Stromal cell of bone marrow (primary cell): ENCODE data around the gene CD300LG.
"Not testable (repeated sequence)": the region's sequence is repeated elsewhere in the genome, so short reads cannot be mapped to it uniquely, and the experiment has no call there.

Experiments
- DNase-seq: peaks from one replicate; pipeline ENCODE4 v3.0.0-alpha.2; 2012; ENCODE audit warnings: low read depth

The CD300LG gene

DNA sequence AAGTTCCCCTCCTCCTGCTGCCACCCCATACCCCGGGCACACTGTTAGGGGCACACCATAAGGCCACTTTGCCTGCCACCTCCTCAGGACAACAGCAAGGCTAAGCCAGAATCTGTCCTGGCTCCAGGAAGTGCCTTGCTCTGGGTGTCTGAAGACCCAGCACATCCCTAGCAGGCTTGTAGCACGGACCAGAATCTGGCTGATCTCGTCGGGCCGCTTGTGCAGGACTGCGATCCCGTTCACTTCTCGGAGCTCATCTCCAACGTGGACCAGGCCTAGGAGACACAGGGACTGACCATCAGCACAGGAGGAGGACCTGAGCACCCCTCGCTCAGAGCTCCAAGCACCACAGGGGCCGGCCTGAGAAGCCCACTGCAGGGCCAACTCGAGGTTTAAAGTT, 21.4 kb upstream of the CD300LG start:
- DNase-seq = no peak

DNA sequence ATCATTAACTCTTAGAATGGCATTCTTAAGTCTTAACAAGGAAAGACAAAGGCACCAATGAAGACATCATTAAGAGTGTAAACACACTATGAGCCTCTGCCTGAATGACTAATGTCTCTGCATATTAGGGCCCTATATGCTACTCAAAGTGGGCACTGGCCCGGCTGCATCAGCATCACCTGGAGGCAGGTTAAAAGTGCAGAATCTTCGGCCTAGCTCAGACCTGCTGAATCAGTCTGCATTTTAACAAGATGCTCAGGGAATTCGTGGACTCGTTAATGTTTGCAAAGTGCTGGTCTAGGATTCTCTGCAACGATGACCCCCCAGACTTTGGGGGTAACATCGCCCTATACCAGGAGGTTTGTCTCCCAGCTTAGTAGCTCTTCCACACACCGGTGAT, 20.8 kb upstream of the CD300LG start:
- no peak for DNase-seq

DNA sequence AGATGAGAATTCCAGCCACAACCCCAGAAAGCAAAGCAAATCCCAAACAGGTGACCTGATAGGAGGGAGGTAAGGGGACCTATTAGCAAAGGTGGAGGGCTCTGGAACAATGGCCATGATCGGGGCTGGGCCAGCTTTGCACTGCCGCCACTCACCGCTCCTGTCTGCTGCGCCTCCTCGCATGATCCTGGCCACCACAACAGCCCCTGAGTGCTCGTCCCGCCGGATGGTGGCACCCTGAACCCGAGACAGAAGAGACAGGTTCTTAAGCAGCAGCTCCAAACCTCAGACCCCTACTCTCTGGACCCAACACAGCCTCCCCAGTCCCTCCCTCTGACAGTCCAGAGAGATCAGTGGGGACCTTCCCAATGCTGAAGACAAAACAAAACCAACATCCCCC, 19.4 kb upstream of the CD300LG start:
- DNase-seq = no peak

DNA sequence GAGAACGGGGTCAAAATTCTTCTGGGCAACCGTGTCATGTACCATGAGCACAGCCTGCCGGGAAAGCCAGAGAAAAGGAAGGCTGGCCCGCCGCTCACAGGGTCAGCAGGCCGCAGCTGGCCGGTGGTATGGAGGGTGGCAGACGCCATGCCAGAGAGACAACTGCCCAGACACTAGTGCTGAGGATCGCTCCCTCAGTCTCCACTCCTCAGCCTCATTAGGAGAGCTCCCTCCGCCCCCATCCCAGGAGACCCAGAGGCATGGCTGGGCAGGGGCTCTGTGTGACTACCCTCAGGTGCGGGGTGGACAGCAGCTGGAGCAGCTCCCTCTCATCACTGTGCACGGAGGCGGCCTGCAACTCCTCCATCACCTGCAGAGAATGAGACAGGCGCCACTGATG, 17.2 kb upstream of the CD300LG start:
- DNase-seq = no peak

DNA sequence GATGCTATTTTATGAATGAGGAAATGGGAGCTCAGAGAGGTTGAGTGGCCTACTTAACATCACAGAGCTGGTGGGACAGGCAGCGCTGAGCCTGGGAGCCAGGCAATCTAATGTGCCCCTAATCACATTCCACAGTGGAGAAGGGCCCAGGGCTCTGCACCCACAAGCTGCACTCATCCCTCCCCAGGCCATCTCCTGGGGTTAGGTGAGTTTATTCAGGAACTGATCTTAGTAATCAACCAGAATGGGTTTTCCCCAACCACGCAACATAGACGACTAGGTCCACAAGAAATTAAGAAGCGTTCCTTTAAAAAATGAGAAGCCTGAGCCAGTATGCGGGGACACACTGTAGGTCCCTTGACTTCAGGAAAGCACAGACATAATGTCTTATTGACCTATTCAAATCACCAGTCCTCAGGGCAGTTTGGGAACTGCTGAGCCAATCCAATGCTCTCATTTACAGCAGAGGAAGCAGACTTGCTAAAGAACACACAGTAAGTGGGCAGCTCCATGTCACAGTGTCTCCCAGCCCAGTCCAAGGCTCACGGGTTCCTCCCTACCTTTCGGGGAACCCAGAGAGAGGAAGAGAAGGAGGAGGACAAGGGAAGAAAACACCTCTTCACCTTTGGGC, 16.4 kb upstream of the CD300LG start:
- no peak for DNase-seq

DNA sequence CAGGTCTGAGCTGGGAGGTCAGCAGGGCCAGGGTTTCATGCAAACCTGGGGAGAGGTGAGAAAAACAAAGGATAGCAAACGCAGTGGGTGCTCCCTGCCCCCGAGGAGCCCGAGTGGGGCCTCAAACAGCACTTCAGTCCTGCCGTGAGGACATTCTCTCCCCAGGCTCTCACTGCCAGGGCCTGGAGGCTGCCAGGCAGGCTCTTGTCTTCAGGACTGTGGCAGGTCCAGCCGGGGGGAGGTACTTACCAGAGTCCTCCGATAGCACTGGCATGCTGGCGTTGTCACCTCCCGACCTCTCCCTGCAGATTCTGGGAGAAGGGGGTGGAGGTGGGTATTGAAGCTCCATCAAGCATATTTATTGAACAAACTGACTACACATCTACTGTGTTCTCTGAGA, 15.3 kb upstream of the CD300LG start:
- no peak for DNase-seq

DNA sequence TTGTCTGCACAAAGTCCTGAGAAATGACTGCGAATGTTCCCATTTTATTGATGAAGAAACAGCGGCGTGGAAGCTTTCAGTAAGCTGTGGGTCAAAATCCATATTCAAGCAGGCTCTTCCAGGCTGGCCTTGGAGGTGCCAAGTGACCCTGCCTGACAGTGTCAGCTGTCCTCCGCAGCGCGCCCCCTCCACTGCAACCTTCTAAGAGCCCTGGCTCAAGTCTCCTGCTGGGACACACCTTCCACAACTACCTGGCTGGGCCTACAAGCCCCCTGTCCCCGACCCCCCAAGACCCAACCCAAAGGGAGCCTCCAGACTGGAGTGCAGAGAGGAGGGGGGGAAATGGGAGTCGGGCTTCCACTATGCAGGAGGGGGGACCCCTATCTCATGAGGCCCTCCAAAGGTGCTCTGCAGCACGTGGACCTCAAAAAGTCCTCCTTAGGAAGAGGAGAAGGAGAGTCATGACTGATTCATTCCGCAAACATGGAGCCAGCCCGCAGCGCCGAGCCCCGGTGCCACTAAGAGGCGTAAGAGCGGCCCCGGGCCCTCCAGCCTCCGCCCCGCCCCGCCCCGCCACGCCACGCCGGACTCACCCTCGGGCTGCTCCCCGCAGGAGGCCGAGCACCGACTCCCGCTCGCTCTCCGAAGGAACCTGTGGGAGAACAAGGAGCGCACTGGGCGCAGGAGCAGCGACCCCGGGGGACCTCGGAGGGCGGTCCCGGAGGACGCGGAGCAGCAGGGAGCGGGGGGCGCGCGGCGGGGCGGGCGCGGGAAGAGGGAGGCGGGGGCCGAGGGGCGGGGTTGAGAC, 14.6 kb upstream of the CD300LG start:
- peak; percentile 49 for DNase-seq

DNA sequence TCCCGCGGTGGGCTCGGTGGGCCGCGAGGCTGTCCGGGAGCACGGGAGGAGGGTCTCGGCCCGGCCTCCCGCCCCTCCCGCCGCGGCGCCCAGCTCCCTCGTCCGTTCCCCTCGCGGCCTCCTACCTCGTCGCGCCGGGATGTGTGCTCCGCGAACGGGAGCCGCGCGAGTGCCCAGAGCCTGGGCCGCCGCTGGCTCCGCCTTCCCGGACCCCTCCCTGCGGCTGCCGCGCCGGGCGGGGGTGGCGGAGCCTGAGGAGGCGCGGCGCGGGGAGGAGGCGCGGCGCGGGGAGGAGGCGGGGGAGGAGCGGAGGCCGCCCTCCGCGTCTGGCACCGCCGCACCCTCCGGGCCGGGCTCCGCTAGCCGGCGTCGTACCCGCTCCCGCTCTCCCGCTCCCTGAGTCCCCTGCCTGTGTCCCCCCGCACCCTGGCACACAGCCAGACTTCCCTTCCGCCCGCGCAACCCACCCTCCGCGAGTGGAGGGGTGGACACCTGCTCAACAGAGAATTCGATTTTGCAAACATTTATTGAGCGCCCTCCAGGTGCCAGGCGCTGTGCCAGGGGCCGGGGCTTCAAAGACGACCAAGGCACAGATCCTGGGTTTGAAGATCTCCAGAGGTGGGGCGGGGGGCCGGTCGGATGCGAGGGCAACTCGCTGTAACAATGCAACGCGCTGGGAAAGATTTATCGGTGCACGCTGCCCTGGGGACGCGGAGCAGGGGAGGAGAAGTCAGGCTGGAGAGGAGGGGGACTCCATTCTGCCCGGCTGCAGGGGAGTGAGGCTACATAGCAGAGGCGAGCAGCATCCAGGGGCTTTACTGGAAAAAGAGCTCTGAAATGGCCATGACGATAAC, 13.8 kb upstream of the CD300LG start, which contains the start of gene MPP3:
TSS of gene MPP3 (minus strand) at position 171 of the 854 bp plus-strand sequence. CDS start 1,240 bp downstream, outside the sequence.
- DNase-seq = peak; percentile 48

DNA sequence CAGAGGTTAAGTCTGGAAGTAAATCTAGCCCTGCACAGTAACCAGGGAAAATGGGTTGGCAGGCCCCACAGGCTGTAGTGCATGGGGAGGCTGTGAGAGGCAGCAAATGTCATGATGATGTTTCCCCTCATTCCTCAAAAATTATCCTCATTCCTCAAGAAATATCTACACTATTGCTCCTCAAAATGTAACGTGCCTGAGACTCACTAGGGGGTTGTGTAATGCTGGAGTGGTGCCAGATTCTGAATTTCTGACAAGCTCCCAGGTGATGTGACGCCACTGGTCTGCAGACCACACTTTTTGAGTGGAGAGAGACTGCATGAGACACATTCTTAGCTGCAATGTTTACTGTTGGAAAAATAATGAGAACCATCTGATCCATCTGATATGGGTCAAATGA, 12.9 kb upstream of the CD300LG start:
- DNase-seq = no peak

DNA sequence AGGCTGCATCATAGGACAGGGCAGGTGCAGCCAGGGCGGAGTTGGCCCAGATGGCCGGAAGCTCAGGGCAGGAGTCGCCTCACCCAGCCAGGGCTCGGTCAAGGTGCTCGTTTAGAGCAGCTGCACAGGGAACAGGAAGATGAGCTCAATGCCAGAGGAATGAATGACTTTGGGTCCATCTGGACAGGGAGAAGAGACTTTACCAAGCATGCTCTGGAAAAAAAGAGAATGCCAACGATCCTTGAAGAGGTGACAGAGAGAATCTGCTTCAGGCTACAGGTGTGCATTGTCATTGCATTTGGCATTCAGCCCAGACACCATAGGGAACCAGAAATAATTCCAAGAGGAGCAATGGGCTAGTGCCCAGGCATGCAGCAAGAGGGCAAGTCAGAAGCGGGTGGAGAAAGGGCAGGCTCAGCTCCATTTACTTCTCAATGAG, 7.3 kb upstream of the CD300LG start:
- DNase-seq = no peak

DNA sequence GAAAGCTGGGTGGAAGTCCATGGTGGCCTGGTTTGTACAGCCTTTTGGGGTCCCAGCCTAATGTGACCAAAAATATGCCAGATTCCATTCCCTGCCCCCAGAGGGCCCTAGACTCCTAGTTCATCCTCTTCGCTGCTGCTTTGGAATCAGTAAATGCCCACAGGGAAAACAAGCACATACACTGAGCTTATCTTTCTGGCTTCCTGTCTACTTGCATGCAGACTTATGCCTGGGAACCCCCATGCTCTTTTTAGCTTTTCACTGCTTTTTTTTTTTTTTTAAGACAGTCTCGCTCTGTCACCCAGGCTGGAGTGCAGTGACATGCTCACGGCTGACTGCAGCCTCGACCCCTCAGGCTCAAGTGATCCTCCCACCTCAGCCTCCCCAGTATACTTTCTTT, 6.2 kb upstream of the CD300LG start:
- no peak for DNase-seq

DNA sequence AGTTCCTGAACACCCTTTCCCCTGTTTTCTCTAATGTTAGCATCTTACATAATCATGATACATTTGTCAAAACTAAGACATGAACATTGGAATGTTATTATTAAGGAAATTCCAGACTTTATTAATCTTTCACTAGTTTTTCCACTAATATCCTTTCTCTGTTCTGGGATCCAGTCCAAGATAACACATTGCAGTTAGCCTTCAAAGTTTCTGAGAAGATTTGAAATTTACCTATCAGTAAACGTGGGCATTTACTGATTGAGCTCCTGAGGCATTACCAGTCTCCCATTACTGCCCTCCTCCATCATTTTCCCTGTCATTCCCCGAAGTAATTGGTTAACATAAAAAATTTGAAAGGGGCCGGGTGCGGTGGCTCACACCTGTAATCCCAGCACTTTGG, 5.7 kb upstream of the CD300LG start:
- DNase-seq = no peak

DNA sequence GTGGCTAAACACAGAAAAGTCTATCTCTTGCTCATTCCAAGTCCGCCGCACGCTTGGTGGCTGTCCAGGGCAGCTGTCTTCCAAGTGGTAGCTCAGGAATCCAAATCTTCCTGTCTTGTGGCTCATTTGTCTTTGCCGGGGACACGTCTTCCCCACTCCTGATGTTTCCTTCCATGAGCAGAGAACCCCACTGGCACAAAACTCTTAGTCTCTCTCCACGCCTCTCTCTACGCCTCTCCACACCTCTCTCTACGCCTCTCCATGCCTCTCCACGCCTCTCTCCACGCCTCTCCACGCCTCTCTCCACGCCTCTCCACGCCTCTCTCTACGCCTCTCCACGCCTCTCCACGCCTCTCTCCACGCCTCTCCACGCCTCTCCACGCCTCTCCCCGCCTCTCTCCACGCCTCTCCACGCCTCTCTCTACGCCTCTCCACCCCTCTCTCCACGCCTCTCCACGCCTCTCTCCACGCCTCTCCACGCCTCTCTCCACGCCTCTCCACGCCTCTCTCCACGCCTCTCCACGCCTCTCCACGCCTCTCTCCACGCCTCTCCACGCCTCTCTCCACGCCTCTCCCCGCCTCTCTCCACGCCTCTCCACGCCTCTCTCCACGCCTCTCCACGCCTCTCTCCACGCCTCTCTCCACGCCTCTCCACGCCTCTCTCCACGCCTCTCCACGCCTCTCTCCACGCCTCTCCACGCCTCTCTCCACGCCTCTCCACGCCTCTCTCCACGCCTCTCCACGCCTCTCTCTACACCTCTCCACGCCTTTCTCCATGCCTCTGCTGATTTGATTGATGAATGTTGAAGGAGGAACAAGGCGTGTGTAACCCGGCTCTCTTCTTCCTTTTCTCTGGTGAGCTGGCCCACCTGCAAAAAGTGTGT, 4.6 kb upstream of the CD300LG start:
- DNase-seq = not testable (repeated sequence)

DNA sequence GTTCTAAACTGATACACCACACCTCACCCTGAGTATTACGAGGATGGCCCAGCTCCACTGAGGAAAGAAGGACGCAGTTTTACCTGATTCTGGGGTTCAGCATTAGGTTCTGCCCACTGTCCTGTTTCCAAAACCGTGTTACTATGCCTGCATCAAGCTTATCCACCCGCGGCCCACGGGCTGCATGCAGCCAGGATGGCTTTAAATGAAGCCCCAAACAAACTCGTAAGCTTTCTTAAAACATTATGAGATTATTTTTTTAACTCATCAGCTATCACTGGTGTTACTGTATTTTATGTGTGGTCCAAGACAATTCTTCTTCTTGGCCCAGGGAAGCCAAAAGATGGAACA, 4.0 kb upstream of the CD300LG start:
- DNase-seq = no peak

DNA sequence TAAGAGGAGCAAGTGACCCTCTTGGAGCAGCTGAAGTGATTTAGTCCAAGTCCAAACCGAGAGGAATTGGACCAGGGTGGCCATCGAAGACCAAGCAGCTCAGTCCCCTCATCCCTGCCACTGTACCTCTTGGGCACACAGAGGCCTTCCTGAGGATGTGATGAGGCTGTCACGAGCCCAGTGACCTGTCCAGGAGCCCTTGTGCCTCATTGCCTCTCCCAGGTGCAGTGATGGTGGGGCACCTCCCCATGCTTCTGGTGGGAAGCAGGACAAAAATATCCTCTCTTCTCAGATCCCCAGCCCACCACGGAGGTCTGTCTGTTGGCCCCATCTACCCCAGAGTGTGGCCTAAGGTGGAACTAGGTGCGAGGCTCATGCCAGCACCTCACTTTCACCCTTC, 2.7 kb upstream of the CD300LG start:
- DNase-seq = no peak

DNA sequence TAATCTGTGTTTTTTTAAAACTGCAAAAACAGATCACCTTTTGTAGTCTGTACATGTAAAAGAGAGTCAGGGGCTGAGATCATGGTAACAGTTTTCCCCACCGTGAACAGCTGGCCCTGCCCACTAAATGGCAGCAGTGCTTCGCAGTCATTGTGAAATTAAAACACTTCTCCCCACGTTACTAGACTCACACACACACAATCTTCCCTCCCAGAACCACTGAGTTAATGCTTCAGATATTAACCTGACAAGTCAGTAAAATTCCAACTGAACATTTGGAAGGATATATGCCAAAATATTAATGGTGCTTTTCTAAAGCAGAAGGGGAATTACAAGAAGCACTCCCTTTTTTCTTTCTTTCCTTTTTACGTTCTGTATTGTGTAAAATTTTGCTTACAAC, 1.2 kb upstream of the CD300LG start:
- DNase-seq = no peak

DNA sequence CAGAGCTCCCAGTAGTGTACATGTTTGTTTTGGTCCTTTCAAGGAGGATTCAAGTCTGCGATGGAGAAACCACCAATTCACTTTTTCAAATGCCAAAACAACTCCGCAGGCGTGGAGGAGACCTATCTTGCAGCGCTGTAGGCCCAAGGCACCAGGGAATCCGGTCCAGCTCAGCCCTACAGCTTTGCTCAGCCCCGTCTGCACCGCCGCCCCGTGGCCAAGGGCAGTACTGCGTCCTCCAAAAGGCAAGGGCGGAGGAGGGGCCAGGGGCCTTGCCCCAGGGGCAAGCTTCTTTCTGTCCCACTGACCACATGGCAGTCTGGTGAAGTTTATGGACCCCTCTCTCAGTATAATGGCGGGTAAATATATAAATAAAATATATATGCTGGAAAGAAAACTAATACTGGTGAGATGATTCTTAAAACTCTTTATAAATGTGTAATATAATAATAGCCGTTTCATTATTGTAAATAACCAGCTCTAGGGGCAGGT, 709 bp upstream of the CD300LG start:
- peak; percentile 45 for DNase-seq

DNA sequence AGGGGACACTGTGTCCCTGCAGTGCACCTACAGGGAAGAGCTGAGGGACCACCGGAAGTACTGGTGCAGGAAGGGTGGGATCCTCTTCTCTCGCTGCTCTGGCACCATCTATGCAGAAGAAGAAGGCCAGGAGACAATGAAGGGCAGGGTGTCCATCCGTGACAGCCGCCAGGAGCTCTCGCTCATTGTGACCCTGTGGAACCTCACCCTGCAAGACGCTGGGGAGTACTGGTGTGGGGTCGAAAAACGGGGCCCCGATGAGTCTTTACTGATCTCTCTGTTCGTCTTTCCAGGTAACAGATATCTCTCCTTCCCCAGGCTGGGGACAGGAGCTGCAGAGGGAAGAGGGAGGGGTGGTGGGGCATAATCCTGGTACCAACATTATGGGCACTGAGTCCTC, 1.6 kb downstream of the CD300LG start:
- DNase-seq = no peak

DNA sequence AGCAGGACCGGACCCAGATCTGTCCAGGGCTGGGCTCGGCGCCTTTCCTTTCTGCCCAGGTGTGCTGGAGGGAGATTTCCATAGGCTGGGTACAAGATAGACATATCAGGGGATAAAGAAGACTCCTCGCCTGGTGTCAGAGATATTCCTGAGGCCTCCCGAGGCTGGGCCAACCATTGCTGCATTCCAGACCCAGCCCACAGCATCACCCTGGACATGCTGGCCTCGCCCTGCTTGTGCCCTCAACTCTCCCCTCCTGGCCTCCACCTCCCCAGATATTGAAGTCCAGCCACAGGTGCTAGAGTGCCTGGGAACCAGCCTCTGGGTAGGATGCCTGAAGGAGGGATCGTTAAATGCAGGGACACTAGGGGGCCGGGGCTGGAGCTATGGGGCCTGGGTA, 2.1 kb downstream of the CD300LG start:
- no peak for DNase-seq

DNA sequence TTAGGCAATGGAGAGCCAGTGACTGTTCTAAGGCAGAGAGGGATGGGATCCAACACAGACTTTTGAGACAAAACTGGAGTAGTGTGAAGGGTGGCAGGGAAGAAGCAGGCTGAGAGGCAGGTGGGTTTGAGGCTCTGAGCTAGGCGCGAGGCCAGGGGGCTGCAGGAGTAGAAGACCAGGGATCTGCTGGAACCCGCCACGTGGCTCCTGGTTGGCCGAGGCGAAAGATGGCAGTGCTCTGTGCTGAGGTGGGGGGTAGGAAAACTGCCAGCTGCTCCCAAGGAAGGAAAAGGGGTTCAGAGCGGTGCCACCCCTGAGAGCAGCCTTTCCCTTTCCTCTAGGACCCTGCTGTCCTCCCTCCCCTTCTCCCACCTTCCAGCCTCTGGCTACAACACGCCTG, 5.6 kb downstream of the CD300LG start:
- no peak for DNase-seq

DNA sequence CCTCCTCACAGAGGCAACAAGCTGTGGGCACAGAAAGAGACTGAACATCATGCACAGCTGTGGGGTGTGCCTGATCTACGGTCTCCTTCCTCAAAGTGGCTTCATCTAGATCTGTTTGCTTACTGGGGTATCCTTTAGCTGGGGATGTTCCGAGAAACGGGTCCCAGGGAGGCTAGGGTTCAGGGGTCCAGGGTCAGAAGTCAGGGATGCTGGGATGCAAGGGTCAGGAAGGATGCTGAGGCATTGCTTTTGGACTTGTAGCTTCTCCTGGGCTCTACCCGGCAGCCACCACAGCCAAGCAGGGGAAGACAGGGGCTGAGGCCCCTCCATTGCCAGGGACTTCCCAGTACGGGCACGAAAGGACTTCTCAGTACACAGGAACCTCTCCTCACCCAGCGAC, 6.6 kb downstream of the CD300LG start:
- no peak for DNase-seq

DNA sequence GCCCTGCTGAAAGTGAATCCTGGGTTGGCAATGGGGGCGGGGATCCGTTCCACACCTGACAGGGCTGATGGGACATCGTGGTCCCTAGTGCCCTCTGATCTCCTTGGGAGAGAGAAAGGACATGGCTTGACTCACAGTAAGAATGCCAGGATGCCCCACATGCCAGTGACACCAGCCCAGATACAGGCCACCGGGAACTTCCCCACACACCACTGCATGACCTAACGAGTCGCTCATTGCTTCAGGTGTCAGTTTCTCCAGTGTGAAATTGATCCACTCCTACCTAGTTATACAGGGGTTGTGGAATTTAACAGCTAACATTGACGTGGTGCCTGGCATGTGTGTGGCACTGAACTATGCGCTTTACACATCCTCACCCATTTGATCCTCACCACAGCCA, 7.5 kb downstream of the CD300LG start:
- no peak for DNase-seq
